Body of pancreas (tissue), 4 donors: ENCODE data around the gene SRP54. TPM values are rescaled to one million over a fixed set of nuclear protein-coding genes. Genes with fewer than 3 reads are reported as not detected.

Source experiments
- ATAC-seq: fragments of 150-250 bp; one replicate; pipeline ENCODE4 v1.9.1; 2016
- DNase-seq, 4 donors: peaks; one replicate each; pipeline ENCODE4 v3.0.0-alpha.2; 2019
- H3K27ac ChIP-seq, 4 donors: fragments of 200-600 bp; sonication (generic); 1 replicate in 3 of 4; 2 replicates in 1 of 4; pipeline versions ENCODE4 v1.5.1 to v1.6.1; 2016 to 2019; ENCODE audit warnings: mild to moderate bottlenecking in 1 of 4, mixed read lengths in 1 of 4, moderate library complexity in 1 of 4
- H3K27me3 ChIP-seq, 2 donors: fragments of 200-600 bp; sonication (generic); one replicate each; pipeline ENCODE4 v1.6.0; 2016; ENCODE audit warnings: mild to moderate bottlenecking in 1 of 2
- H3K36me3 ChIP-seq, 2 donors: fragments of 200-600 bp; sonication (generic); replicated peaks in 1 of 2; 2 replicates each; pipeline ENCODE4 v1.5.1; 2016; ENCODE audit warnings: low read depth in 2 of 2; ENCODE audit not compliant: insufficient read depth in 1 of 2
- H3K4me1 ChIP-seq: fragments of 200-600 bp; sonication (generic); one replicate; pipeline ENCODE4 v1.6.0; 2016
- H3K4me3 ChIP-seq, 2 donors: fragments of 200-600 bp; sonication (generic); 1 replicate in 1 of 2; 2 replicates in 1 of 2; pipeline ENCODE4 v1.5.1; 2016 to 2019
- H3K9me3 ChIP-seq, 3 donors: fragments of 200-600 bp; sonication (generic); 1 replicate in 2 of 3; 2 replicates in 1 of 3; pipeline ENCODE4 v1.5.1; 2016
- CTCF ChIP-seq, 7 experiments: fragments of 450-650 bp in 4 of 7; fragments of 200-600 bp in 3 of 7; sonication (generic) in 3 of 7; IDR thresholded peaks; one replicate each; pipeline ENCODE4 v1.5.1; 2016 to 2019; ENCODE audit warnings: antibody characterized with exemption in 7 of 7
- POLR2A ChIP-seq, 3 donors: fragments of 450-650 bp; IDR thresholded peaks; one replicate each; pipeline ENCODE4 v1.6.1; 2016; ENCODE audit warnings: antibody characterized with exemption in 3 of 3, mild to moderate bottlenecking in 2 of 3
- WGBS, 2 donors: methylation state at CpG; one replicate each; pipeline ENCODE4 v1.1.5; 2017; 5-methylcytosine and 5-hydroxymethylcytosine counted together
- intact Hi-C: fragments of 100-400 bp; cut with DNase I; formaldehyde crosslinking; loops from one replicate; pipeline ENCODE4 v1.15.1; 2023
- total RNA-seq, 2 donors: library from RNA; depleted of rRNA; stranded (reverse); fragments of >200 nt; gene quantifications; one replicate each; pipeline ENCODE4 v1.1.0, GENCODE V29; 2016

SRP54 gene
- total RNA-seq, 2 donors from 2014 or later = 38.2 to 61.5 TPM

- no peak for DNase-seq
- no peak for TF ChIP-seq CTCF (IDR thresholded peaks at IDR 0.05)
- no peak for TF ChIP-seq POLR2A (IDR thresholded peaks at IDR 0.05)
- no peak for ATAC-seq
- Histone ChIP-seq H3K9me3 (no peaks in the 10 kb centered on the region), H3K36me3 (no peaks in the 10 kb centered on the region), H3K4me1 (peaks cover 26% of the 10 kb centered on the region), H3K27ac (peak overlapping the region in 3 of 4 donors; percentile 97 to 98 (median 98)), H3K4me3 (no peak overlapping the region), H3K27me3 (no peaks in the 10 kb centered on the region)
- 86 to 89% methylated on average over 11 of the region's 11 CpGs for WGBS, 2 donors
- intact Hi-C loops = no loop called here
Measured at GRCh38 chr14:34980337-34980900, 2.4 kb upstream of the SRP54 start.

- DNase-seq (peak; percentile 9 to 32 (median 24)), ATAC-seq (peak; percentile 4)
- TF ChIP-seq POLR2A (IDR thresholded peaks at IDR 0.05) = no peak
- peak in 4 of 7 experiments; percentile 19 to 36 (median 24) for TF ChIP-seq CTCF (IDR thresholded peaks at IDR 0.05)
- Histone ChIP-seq H3K4me1 (peaks cover 36% of the 10 kb centered on the region), H3K9me3 (no peaks in the 10 kb centered on the region), H3K4me3 (peak overlapping the region; percentile 0 to 22), H3K36me3 (no peaks in the 10 kb centered on the region), H3K27me3 (no peaks in the 10 kb centered on the region), H3K27ac (peak overlapping the region; percentile 92 to 98 (median 98))
- intact Hi-C loops = no loop called here
- 0% methylated on average over 17 of the region's 17 CpGs for WGBS, 2 donors
Measured at GRCh38 chr14:34981743-34982420, 910 bp upstream of the SRP54 start.

- Histone ChIP-seq H3K4me3 (peak overlapping the region; percentile 22 to 75), H3K27me3 (no peaks in the 10 kb centered on the region), H3K27ac (peak overlapping the region; percentile 92 to 98 (median 98)), H3K36me3 (no peaks in the 10 kb centered on the region), H3K4me1 (peaks cover 42% of the 10 kb centered on the region), H3K9me3 (no peaks in the 10 kb centered on the region)
- no peak for TF ChIP-seq POLR2A (IDR thresholded peaks at IDR 0.05)
- TF ChIP-seq CTCF (IDR thresholded peaks at IDR 0.05) = no peak
- WGBS, 2 donors = 0% methylated on average over 28 of the region's 28 CpGs
- ATAC-seq (peak; percentile 26), DNase-seq (no peak)
- intact Hi-C loops = no loop called here
Measured at GRCh38 chr14:34983148-34983760, 462 bp downstream of the SRP54 start.

GRCh38 chr14:34983786-34984185, 994 bp downstream of the SRP54 start:
- no peaks in the 10 kb centered on the region for H3K27me3 ChIP-seq
- no peak for DNase-seq
- 10 to 13% methylated on average over 3 of the region's 3 CpGs for WGBS, 2 donors
- peaks cover 44% of the 10 kb centered on the region for H3K4me1 ChIP-seq
- no peak for TF ChIP-seq CTCF (IDR thresholded peaks at IDR 0.05)
- TF ChIP-seq POLR2A (IDR thresholded peaks at IDR 0.05) = peak in 2 of 3 donors; percentile 12 to 25
- intact Hi-C loops = no loop called here
- H3K9me3 ChIP-seq = no peaks in the 10 kb centered on the region
- no peaks in the 10 kb centered on the region for H3K36me3 ChIP-seq
- H3K27ac ChIP-seq = peak overlapping the region in 3 of 4 donors; percentile 97 to 98 (median 98)
- ATAC-seq = no peak
- H3K4me3 ChIP-seq = peak overlapping the region; percentile 22 to 75
